OCI-LY1 (cell line): ENCODE measurements around the gene COG4.

ENCODE experiments used
- CTCF ChIP-seq: fragments of 200-600 bp; sonication (generic), shearing (Covaris generic); IDR thresholded peaks from 2 replicates; pipeline ENCODE4 v1.5.1; 2017; ENCODE audit warnings: mild to moderate bottlenecking, antibody characterized with exemption, low read length, moderate library complexity, mixed read lengths
- EZH2 ChIP-seq: fragments of 200-600 bp; sonication (generic), shearing (Covaris generic); IDR thresholded peaks from 2 replicates; pipeline ENCODE4 v1.8.0; 2017; ENCODE audit warnings: borderline replicate concordance, mixed run types, mild to moderate bottlenecking, antibody characterized with exemption, low read length, moderate library complexity, mixed read lengths

- TF ChIP-seq EZH2 (no peak), CTCF (no peak)
Measured at GRCh38 chr16:70480127-70481105, 42.9 kb downstream of the COG4 start.
